Activated CD4-positive, CD25-positive, alpha-beta regulatory T cell (primary cell): ENCODE data around the gene EXO5.
"Not testable (repeated sequence)": the region's sequence is repeated elsewhere in the genome, so short reads cannot be mapped to it uniquely, and the experiment has no call there.

ENCODE experiments used
- DNase-seq, 4 experiments: peaks; one replicate each; lab custom pipeline; 2025; lab: John Stamatoyannopoulos, UW

The EXO5 gene, protein sequence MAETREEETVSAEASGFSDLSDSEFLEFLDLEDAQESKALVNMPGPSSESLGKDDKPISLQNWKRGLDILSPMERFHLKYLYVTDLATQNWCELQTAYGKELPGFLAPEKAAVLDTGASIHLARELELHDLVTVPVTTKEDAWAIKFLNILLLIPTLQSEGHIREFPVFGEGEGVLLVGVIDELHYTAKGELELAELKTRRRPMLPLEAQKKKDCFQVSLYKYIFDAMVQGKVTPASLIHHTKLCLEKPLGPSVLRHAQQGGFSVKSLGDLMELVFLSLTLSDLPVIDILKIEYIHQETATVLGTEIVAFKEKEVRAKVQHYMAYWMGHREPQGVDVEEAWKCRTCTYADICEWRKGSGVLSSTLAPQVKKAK

DNA sequence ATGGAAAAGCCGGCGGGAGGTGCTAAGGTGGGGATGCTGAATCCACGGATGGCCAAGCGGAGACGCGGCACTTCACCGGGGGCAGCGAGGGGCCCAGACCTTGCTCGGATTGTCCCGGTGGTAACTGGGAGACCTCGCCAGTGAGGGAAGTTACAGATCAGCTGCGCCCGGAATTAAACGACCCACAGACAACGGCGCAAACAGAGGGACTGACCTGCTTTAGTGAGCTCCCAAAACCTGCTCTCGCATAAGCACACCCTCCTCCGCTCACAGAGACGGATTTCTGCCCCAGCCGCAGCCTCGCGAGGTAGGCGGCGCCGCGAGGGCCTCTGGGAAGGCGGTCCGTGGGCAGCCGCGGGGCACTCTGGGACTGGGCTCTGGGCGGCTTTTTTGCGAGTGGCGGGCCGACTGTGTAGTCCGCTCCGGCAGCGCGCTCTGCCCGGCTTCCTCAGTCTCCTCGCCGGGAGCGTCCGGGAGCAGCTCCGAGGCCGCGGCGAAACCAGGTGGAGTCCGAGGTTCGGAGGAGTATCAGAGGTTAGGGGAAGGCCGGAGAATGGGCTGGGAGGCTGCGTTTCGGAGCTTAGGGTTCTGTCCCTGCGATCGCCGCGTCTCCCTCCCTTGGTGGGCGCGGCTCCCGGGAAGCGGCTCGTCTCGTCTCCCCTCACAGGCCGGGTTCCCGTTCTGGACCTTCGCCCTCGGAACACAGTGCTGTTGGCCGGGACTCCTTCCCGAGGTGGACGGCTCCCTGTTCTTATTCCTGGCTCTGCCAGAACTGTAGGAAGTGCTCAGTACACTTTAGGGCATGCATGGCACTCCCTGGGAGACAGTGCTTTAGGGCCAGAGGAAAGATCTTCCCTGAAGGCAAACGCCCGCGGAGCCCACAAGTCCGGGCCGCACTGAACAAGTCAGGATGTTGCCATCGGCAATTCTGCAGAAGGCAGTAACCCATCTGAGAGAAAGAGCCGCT is at the start of gene EXO5:
Gene EXO5, plus strand, starts transcription at position 393 of the 967 bp plus-strand sequence. CDS start 5,778 bp downstream, outside the sequence.
- DNase-seq: peak; percentile 58 to 76 (median 66)

DNA sequence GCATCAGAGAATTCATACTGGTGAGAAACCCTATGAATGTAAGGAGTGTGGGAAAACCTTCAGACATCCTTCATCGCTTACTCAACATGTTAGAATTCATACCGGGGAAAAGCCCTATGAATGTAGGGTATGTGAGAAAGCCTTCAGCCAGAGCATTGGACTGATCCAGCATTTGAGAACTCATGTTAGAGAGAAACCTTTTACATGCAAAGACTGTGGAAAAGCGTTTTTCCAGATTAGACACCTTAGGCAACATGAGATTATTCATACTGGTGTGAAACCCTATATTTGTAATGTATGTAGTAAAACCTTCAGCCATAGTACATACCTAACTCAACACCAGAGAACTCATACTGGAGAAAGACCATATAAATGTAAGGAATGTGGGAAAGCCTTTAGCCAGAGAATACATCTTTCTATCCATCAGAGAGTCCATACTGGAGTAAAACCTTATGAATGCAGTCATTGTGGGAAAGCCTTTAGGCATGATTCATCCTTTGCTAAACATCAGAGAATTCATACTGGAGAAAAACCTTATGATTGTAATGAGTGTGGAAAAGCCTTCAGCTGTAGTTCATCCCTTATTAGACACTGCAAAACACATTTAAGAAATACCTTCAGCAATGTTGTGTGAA is 45.5 kb upstream of the EXO5 start:
- no peak for DNase-seq

DNA sequence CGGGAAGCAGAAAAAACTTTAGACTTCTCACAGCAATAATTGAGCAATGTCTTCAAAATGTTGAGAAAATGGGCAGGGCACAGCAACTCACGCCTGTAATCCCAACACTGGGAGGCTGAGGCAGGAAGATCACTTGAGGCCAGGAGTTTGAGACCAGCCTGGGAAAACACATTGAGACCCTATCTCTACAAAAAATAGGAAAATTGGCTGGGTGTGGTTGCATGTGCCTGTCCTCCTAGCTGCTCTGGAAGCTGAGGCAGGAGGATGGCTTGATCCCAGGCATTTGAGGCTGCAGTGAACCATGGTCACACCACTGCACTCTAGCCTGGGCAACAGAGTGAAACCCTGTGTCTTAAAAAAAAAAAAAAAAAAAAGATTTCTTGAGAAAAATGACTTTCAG is 39.2 kb upstream of the EXO5 start:
- DNase-seq: no peak

DNA sequence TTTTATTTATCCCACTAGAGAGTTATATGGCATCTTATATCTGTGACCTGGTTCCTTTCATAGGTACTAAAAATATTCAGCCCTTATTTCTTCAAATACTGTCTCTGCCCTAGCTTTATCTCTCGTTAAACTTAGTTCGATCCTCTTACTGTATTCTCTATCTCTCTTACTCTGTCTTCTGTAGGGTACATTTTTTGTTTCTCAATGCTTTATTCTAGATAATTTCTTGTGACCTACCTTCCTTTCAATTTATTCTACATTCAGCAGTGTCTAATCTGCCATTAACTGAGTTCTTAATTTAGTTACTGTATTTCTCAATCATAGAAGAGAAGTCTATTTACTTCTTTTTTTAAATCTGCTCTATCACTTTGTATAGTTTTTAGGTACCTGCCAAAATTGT is 33.3 kb upstream of the EXO5 start:
- DNase-seq: no peak

DNA sequence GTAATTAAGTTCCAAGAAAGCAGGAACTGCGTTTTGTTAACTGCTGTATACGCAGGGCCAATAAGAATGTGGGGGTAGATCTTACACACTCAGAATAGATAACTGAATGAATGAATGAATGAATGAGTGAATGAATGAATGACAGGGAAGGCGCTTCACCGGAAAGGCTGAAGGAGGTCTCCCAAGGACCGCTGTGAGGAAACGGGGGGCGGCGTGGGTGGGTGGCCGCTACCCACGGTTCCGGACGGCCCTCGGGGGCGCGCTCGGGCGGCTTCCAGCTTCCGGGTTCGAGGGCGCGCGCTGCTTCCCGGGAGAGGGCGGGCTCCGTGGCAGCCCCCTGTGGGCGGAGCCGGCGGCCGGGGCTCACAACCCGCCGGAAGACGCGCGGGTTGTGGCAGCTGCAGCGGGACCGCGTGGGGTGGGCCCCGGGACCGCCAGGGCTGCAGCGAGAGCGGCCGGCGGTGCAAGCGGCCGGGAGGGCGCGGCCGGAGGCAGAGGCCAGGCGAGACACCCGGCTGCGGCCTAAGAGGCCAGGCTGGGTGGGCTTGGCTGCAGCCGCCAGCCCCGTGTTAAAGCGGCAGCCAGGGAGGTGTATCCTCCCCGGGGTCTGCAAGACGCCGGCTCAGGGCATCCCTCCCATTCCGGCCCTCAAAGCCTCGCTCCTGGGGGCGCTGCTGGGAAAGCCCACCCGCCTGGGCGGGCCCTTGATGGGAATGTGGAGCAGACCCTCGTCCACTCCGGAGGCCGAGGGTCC is 31.5 kb upstream of the EXO5 start, which contains the start of gene ZFP69:
Gene ZFP69, plus strand, starts transcription at position 367 of the 754 bp plus-strand sequence. CDS start 2,072 bp downstream, outside the sequence.
- DNase-seq: peak; percentile 26 to 56 (median 44)

DNA sequence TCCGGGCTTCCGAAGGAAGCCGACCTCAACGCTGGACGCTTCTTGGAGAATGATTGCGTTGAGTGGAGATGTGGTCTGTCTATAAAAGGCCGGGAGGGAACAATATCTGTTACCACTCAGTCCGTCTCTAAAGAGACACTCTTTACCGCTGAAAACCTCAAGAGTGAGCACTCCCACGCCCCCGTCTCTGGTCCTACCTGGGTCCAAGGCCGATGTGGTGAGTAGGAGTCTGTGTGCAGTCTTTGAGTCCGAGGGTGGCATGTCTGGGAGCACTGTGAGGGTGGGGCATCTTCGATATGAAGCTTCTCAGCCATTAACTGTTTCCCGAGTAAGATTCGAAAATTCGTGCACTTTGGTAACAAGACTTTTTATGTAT is 30.9 kb upstream of the EXO5 start:
- DNase-seq: no peak

DNA sequence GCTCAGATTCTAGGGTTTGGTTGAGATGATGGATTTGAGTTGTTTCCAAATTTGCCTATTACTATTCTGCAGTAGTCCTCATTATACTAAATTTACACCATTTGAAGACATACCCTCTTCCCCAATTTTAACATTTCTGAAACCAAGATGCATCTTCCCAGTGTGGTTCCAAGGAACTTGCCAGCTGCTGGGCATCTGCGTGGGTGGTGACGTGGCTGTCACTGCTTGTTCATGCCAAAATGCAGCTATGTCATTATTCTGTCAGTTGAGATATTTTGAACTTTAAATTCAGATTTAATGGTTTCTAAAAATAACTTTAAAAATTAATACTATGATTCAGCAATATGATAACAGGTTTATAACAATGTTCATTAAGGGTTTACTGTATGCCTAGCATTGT is 30.3 kb upstream of the EXO5 start:
- no peak for DNase-seq

DNA sequence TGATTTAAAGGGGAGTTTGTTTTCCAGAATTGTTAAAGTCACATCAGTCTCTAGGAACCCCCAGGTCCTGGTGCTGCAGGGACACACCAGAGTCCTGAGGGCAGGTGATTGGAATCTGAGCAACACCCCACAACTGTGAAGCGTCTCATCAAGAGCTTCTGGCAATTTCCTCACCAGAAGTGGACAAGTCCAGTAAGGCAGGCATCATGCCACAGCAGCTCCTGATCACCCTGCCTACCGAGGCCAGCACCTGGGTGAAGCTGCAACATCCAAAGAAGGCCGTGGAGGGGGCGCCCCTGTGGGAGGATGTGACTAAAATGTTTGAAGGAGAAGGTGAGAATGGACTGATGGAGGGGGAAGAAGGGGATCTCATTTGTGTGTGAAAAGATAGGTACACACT is 29.4 kb upstream of the EXO5 start:
- DNase-seq: no peak

DNA sequence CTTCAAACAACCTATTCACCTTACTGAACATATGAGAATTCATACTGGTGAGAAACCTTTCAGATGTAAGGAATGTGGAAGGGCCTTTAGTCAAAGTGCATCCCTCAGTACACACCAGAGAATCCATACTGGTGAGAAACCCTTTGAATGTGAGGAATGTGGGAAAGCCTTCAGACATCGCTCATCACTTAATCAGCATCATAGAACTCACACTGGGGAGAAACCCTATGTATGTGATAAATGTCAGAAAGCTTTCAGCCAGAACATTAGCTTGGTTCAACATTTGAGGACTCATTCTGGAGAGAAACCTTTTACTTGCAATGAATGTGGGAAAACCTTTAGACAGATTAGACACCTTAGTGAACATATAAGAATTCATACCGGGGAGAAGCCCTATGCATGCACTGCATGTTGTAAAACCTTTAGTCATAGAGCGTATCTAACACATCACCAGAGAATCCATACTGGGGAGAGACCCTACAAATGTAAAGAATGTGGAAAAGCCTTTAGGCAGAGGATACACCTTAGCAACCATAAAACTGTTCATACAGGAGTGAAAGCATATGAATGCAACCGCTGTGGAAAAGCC is 13.2 kb upstream of the EXO5 start:
- DNase-seq: no peak

DNA sequence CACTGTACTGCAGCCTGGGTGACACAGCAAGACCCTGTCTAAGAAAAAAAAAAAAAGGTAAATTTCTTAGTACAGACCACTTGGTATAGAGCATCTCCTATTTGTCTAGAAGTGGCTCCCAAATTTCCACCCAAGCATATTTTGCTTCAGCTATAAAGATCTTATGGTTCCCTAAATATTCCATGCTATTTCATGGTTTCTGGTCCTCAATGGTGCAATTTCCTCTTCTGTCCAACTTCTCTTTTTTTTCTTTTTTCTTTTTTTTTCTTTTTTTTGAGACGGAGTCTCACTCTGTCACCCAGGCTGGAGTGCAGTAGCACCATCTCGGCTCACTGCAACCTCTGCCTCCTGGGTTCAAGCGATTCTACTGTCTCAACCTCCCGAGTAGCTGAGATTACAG is 5.9 kb upstream of the EXO5 start:
- DNase-seq: not testable (repeated sequence)

DNA sequence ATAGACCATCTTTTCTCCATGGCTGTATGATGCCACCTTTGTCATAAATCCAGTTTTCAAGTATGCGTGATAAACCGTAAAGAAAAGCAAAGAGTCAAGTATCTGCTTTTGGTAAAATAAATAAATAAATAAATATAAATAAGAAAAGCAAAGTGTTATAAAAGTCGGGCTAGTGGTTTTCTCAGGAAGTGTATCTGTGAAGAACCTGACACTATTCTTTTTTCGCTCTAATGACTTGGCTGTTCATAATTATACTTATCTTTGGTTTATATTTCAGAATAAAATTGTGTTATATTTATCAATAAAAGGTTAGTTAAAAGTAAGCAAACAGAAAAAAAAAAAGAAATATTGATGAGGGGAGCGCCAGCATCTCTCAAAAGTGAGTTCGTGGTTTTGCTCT is 594 bp upstream of the EXO5 start:
- DNase-seq: no peak

DNA sequence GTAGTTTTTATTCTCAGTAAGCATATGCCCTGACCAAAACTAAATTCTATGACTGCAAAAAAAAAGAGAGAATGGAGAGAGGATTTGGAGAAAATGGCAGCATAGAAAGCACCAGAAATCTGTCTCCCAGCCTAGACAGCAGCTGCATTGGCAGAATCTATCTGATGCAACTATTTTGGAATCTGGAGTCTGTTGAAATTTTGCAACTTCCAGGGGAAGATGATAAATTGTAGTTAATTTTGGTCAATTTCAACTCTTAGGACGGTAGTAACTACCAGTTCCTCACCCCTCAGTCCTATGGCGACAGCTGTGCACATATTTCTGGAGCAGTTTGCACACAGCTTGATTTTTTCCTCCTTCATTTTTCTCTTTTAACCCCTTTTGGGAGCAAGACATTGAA is 10.9 kb downstream of the EXO5 start:
- DNase-seq: no peak

DNA sequence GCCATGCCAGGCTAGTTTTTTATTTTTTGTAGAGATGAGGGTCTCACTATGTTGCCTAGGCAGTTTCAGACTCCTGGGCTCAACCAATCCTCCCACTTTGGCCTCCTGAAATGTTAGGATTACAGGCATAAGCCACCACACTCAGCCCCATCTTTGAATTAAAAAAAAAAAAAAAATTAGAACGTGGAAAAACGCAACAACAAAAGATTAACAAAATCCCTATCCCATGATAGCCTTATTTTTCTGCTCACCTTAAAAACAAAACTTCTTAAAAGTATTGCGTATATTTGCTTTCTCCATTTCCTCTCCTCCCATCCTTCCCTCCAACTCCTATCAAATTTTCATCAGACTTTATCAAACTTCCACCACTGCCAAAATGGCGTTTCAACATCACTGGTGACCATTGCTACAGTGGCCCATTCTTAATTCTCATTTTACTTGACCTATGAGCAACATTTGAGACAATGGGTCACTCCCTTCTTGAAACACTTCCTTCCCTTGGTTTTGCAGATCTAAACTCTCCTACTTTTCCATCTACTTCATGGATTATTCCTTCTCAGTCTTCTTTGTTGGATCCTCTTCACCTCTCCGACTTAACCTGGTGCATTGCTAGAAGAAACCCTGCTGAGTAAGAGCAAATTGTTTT is 22.3 kb downstream of the EXO5 start:
- no peak for DNase-seq

DNA sequence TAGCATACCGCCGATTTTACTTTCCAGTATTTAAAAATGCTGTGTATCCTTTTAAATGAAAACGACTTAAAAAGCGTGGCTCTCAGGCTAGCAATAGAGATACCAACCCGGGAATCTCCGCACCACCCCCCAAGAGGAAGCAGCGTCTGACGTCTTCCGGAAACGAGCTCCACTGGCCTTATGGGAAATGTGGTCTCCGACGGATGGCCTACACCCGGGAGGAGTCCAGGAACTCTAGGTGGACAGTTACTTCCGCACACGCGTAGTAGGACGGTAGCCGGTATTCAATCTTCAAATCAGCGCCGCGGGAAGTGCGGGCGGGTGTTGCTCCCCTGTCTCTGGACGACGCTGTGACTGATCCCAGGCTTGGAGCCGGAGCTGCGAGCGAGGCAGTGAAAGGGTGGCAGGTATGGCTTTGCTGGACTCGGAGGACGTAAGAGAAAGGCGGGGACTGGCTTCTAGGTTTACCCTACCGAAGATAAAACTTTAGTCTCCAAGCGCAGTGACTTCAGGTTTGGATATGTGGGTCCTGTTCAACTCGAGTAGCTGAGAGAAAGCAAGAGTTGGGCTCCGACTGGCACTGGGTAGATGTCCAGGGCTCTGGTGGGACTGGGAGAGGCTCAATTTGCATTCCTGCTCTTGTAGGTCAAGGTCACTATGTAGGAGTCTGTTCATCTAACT is 23.0 kb downstream of the EXO5 start, which contains the start of gene ZNF684:
Gene ZNF684, plus strand, starts transcription at position 257 of the 681 bp plus-strand sequence. CDS start 1,530 bp downstream, outside the sequence.
- peak; percentile 51 to 62 (median 58) for DNase-seq

DNA sequence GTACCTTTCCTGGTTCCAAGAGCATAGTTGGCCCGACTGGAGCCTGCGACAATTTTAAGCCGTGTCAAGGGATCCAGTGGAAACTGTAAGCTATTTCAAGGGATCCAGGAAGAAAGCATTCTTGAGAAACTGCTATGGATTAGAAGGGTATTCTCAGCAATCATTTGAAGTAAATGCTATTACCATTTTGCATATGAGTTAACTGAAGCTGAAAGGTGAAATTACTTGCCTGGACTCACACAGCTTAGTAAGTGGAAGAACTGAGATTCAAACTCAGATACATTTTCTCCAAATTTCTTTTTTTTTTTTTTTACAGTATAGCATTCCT is 23.5 kb downstream of the EXO5 start:
- DNase-seq: no peak

DNA sequence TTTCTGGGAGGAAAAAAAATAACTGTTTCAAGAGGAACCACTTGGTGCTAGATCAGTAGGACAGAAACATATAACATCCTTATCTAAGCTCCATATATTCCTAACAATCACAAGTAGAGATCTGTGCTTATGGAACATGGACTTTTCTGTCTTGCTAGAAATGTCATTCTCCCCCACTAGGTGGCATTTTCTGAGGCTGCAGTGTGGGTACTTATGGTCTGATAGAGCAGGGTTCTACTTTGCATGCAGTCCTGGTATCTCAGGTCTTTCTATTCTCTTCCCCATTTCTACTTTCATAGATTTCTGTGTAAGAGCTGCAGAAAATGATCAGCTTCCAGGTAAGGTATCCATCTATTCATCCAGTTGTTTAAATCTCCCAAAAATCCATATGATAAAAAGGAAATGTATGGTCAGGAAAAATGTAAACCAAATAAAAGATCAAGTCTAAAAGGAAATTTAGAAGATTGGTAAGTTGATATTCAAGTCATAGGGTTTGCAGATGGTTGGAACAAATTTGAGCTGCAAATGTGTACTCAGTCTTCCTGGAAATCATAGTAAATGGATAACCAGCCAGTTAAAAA is 24.4 kb downstream of the EXO5 start:
- DNase-seq: no peak

DNA sequence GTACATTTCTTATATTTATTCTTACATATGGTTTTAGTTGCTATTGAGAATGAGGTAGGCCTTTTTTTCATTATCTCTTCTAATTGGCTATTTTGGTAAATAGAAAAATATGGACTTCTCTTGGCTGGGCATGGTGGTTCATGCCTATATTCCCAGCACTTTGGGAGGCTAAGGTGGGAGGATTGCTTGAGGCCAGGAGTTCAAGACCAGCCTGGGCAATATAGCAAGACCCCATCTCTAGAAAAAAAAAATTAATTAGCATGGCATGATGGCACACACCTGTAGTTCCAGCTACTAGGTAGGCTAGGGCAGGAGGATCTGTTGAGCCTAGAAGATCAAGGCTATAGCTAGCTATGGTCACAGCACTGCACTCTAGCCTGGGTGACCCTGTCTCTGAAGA is 26.0 kb downstream of the EXO5 start:
- DNase-seq: no peak

DNA sequence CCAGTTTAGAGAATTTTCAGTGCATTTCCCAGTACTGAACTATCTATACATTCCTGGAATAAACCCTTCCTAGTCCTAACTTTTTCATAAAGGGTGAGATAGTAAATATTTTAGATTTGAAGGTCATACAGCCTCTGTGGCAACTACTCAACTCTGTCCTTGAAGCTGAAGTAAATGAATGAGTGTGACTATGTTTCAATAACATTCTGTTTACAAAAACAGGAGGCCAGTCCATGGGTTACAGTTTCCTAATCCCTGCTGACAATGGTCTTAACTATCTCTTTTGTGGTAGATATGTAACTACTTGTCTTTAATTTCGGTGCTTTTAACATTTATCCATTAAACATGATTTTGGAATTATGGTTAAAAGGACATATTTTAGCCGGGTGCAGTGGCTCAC is 27.2 kb downstream of the EXO5 start:
- DNase-seq: no peak

DNA sequence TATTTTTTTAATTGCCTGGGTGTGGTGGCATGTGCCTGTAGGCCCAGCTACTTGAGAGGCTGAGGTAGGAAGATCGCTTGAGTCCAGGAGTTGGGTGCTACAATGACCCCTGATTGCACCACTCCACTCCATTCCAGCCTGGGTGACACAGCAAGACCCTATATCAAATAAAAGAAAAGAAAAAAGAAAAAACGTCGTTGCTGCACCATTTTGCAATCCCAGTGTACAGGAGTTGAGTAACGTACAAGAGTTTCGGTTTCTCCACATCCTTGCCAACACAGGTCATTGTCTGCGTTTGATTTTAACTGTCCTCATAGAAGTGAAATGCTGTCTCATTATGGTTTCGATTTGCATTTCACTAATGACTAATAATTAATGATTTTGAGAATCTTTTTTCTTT is 30.8 kb downstream of the EXO5 start:
- no peak for DNase-seq

DNA sequence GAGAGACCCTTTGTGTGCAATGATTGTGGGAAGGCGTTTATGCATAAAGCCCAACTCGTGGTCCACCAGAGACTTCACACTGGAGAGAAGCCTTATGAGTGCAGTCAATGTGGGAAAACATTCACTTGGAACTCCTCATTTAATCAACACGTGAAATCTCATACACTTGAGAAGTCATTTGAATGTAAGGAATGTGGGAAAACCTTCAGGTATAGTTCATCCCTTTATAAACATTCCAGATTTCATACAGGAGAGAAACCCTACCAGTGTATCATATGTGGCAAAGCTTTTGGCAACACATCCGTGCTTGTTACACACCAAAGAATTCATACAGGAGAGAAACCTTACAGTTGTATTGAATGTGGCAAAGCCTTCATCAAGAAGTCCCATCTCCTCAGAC is 38.4 kb downstream of the EXO5 start:
- DNase-seq: no peak
